HCT116 (cell line): ENCODE measurements around the gene SLC6A8. TPM values are rescaled to one million over a fixed set of nuclear protein-coding genes. Genes with fewer than 3 reads are reported as not detected.

Source experiments
- ATAC-seq: fragments of 200-7000 bp; cut with Tn5 transposase; 2 replicates; pipeline ENCODE4 v1.9.1; 2020; ENCODE audit warnings: mild to moderate bottlenecking, moderate library complexity
- BruUV-seq: library from RNA; stranded (reverse); fragments of 400-500 nt; replicated peaks from 2 replicates; lab custom pipeline; 2021; lab: Mats Ljungman, UMichigan
- CTCF ChIA-PET: fragments of 300-600 bp; sonication (Branson Sonifier 250); formaldehyde crosslinking; loops from one replicate; lab custom pipeline; 2021; ENCODE audit warnings: antibody characterized with exemption; lab: Charles Lee
- POLR2A ChIA-PET: fragments of 300-600, 350-600 bp; sonication (Branson Sonifier 250); formaldehyde crosslinking; loops from one replicate; lab custom pipeline; 2021; ENCODE audit warnings: antibody characterized with exemption; lab: Charles Lee
- RAD21 ChIA-PET, 2 experiments: fragments of 300-600 bp; sonication (Branson Sonifier 250); formaldehyde crosslinking; loops; one replicate each; lab custom pipeline; 2023; ENCODE audit warnings: low total read pairs in 2 of 2; ENCODE audit not compliant: uncharacterized antibody in 2 of 2, unreplicated experiment in 2 of 2, low non-redundant PET in 1 of 2; lab: Charles Lee
- DNase-seq: peaks from one replicate; pipeline ENCODE4 v3.0.0-alpha.2; 2010; ENCODE audit warnings: low read depth, low spot score
- H2AFZ ChIP-seq: fragments of 200-600 bp; shearing (Covaris generic), sonication (generic); 2 replicates; pipeline ENCODE4 v1.6.1; 2017; ENCODE audit warnings: low read depth, mixed run types, mixed read lengths, antibody characterized with exemption, low read length; ENCODE audit not compliant: poor library complexity, severe bottlenecking
- H3K27ac ChIP-seq: 2 replicates; pipeline ENCODE4 v1.5.1; 2012; ENCODE audit warnings: low read depth, low read length
- H3K27me3 ChIP-seq: fragments of 200-600 bp; sonication (generic); 2 replicates; pipeline ENCODE4 v1.6.1; 2016; ENCODE audit warnings: mixed run types, low read length, mixed read lengths; ENCODE audit not compliant: insufficient read depth
- H3K36me3 ChIP-seq, 2 experiments: fragments of 200-500 bp in 1 of 2; fragments of 200-600 bp in 1 of 2; sonication (Bioruptor generic) in 1 of 2; sonication (generic) in 1 of 2; 2 replicates each; pipeline versions ENCODE4 v1.5.1 to v1.6.1; 2014 to 2016; ENCODE audit warnings: low read length in 2 of 2, inconsistent platforms in 1 of 2, mixed read lengths in 1 of 2, mixed run types in 1 of 2; ENCODE audit not compliant: insufficient read depth in 2 of 2, control insufficient read depth in 1 of 2
- H3K4me1 ChIP-seq, 2 experiments: fragments of 200-600 bp in 1 of 2; sonication (generic) in 1 of 2; 2 replicates each; pipeline versions ENCODE4 v1.5.1 to v1.6.1; 2012 to 2017; ENCODE audit warnings: low read length in 2 of 2, inconsistent platforms in 1 of 2, mild to moderate bottlenecking in 1 of 2, mixed read lengths in 1 of 2, mixed run types in 1 of 2, moderate library complexity in 1 of 2; ENCODE audit not compliant: insufficient read depth in 2 of 2, control insufficient read depth in 1 of 2
- H3K4me2 ChIP-seq: fragments of 200-600 bp; sonication (generic); 2 replicates; pipeline ENCODE4 v1.6.1; 2017; ENCODE audit warnings: mixed run types, low read length, mixed read lengths
- H3K4me3 ChIP-seq, 2 experiments: fragments of 200-600 bp in 1 of 2; sonication (generic) in 1 of 2; replicated peaks in 1 of 2; 2 replicates each; pipeline ENCODE4 v1.5.1; 2011 to 2016; ENCODE audit warnings: low read length in 2 of 2, control low read depth in 1 of 2, low read depth in 1 of 2, mild to moderate bottlenecking in 1 of 2, mixed read lengths in 1 of 2, mixed run types in 1 of 2
- H3K79me2 ChIP-seq: fragments of 200-600 bp; sonication (generic); 2 replicates; pipeline ENCODE4 v1.6.1; 2017; ENCODE audit warnings: mild to moderate bottlenecking, mixed run types, low read length, moderate library complexity, mixed read lengths; ENCODE audit not compliant: insufficient read depth
- H3K9ac ChIP-seq: fragments of 200-600 bp; sonication (generic); 2 replicates; pipeline ENCODE4 v1.6.1; 2016; ENCODE audit warnings: low read length, mixed read lengths
- H3K9me2 ChIP-seq: fragments of 200-600 bp; sonication (generic), shearing (Covaris generic); 2 replicates; pipeline ENCODE4 v1.6.1; 2017; ENCODE audit warnings: mixed run types, mild to moderate bottlenecking, moderate library complexity; ENCODE audit not compliant: insufficient read depth
- H3K9me3 ChIP-seq, 2 experiments: fragments of 200-500 bp in 1 of 2; fragments of 200-600 bp in 1 of 2; sonication (Bioruptor generic) in 1 of 2; sonication (generic) in 1 of 2; 2 replicates each; pipeline ENCODE4 v1.6.1; 2014 to 2017; ENCODE audit warnings: low read length in 2 of 2, mixed read lengths in 2 of 2, inconsistent platforms in 1 of 2, low read depth in 1 of 2, mild to moderate bottlenecking in 1 of 2, mixed run types in 1 of 2, moderate library complexity in 1 of 2; ENCODE audit not compliant: control insufficient read depth in 1 of 2, insufficient read depth in 1 of 2
- H4K20me1 ChIP-seq: fragments of 200-600 bp; sonication (generic), shearing (Covaris generic); 2 replicates; pipeline ENCODE4 v1.6.1; 2017; ENCODE audit warnings: mixed run types, mild to moderate bottlenecking, moderate library complexity; ENCODE audit not compliant: insufficient read depth
- EGR1 ChIP-seq: IDR thresholded peaks from 2 replicates; pipeline ENCODE4 v1.6.1; 2012; ENCODE audit warnings: low read depth
- ELF1 ChIP-seq: IDR thresholded peaks from 2 replicates; pipeline ENCODE4 v1.6.1; 2012; ENCODE audit warnings: low read depth, borderline replicate concordance
- EZH2 ChIP-seq: fragments of 200-600 bp; sonication (generic); IDR thresholded peaks from 2 replicates; pipeline ENCODE4 v1.6.1; 2017; ENCODE audit warnings: antibody characterized with exemption, mixed run types
- FOSL1 ChIP-seq: IDR thresholded peaks from 2 replicates; pipeline ENCODE4 v1.6.1; 2012; ENCODE audit warnings: low read depth
- JUND ChIP-seq: IDR thresholded peaks from 2 replicates; pipeline ENCODE4 v1.6.1; 2012
- SIN3A ChIP-seq: IDR thresholded peaks from 2 replicates; pipeline ENCODE4 v1.6.1; 2012; ENCODE audit warnings: low read depth
- SP1 ChIP-seq: IDR thresholded peaks from 2 replicates; pipeline ENCODE4 v1.6.1; 2012; ENCODE audit warnings: low read depth
- TCF7L2 ChIP-seq: IDR thresholded peaks from 2 replicates; pipeline ENCODE4 v1.7.0; 2011; ENCODE audit warnings: borderline replicate concordance, inconsistent platforms; ENCODE audit not compliant: insufficient read depth, insufficient read length; ENCODE audit errors: extremely low read depth
- YY1 ChIP-seq: IDR thresholded peaks from 2 replicates; pipeline ENCODE4 v1.6.1; 2011; ENCODE audit warnings: low read length, low read depth, moderate library complexity, mild to moderate bottlenecking; ENCODE audit not compliant: insufficient replicate concordance; ENCODE audit errors: extremely low read depth
- ZFX ChIP-seq: fragments of 450-650 bp; IDR thresholded peaks from 2 replicates; pipeline ENCODE4 v1.6.1; 2017
- ZNF274 ChIP-seq: fragments of 200-500 bp; sonication (Bioruptor generic); IDR thresholded peaks from 2 replicates; pipeline ENCODE4 v1.6.1; 2014; ENCODE audit warnings: mild to moderate bottlenecking, low read depth, low read length, inconsistent platforms
- intact Hi-C: fragments of 100-400 bp; cut with micrococcal nuclease; formaldehyde crosslinking; loops from 2 replicates; pipeline ENCODE4 v1.10.0; 2022
- total RNA-seq: library from RNA; stranded (reverse); gene quantifications from one replicate; pipeline ENCODE4 v1.2.1, GENCODE V29; 2021; ENCODE audit not compliant: unreplicated experiment
- TF ChIP-seq, protein P1 (sequence below): IDR thresholded peaks from 2 replicates; pipeline ENCODE4 v1.6.1; 2012
- TF ChIP-seq, protein P2 (sequence below): IDR thresholded peaks from 2 replicates; pipeline ENCODE4 v1.6.1; 2011; ENCODE audit warnings: mild to moderate bottlenecking, low read length, moderate library complexity; ENCODE audit not compliant: insufficient replicate concordance; ENCODE audit errors: extremely low read depth

Gene SLC6A8
- total RNA-seq, 1 experiment from 2014 or later: 101 TPM

DNA sequence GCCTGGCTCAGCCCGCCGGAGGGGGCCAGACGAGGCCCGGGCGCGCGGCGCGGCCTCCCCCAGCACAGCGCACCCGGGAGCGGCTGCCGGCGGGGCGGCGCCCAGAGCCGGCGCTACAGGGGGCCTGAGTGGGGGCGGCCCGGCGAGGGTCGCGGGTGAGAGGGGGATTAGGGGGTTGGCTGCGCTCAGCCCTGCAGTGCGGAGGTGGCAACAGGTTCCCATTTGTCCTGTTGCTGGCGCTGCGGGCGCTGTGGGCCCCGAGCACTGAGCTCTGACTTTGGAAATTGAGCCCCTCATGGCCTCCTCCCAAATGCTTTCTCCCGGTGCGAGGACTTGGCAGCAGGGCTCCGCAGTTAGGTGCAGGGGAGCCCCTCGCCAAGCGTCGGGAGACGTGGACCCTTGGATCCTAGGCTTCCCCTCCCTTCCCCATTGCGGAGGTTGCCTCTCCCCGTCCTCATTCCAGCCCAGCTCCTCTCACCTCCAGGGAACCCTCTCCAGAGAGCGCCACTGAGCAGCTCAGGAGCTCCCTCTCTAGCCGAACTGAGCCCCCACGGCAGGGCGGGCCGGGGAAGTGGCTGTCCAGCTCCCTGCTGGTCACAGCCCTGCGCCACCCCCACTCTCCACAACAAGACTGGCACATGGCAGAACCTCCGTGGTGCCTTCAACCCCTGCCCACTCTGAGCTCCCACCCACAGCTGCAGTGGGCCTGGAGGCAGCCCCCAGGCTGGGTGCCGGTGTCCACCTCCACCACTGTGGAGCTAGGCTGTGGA is 43.2 kb upstream of the SLC6A8 start:
- ChIA-PET POLR2A (no interaction called here), CTCF (no interaction called here), RAD21 (no interaction called here)
- Histone ChIP-seq H3K79me2 (no peaks in the 10 kb centered on the region), H3K9me3 (no peaks in the 10 kb centered on the region), H3K27ac (no peak overlapping the region), H3K9ac (no peak overlapping the region), H3K4me2 (no peak overlapping the region), H3K27me3 (no peaks in the 10 kb centered on the region), H3K4me1 (peaks cover 3 to 21% of the 10 kb centered on the region in 2 experiments; a peak in 2 of 4 replicates), H3K4me3 (no peak overlapping the region), H4K20me1 (no peaks in the 10 kb centered on the region), H2AFZ (no peak overlapping the region), H3K36me3 (no peaks in the 10 kb centered on the region), H3K9me2 (no peaks in the 10 kb centered on the region)
- no peak for DNase-seq
- peak; percentile 28 for ATAC-seq
- TF ChIP-seq FOSL1: no peak
- TF ChIP-seq, protein P1, sequence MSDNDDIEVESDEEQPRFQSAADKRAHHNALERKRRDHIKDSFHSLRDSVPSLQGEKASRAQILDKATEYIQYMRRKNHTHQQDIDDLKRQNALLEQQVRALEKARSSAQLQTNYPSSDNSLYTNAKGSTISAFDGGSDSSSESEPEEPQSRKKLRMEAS: no peak
- TF ChIP-seq ZFX: no peak
- intact Hi-C loops: no loop called here
- no TSS peak for BruUV-seq

DNA sequence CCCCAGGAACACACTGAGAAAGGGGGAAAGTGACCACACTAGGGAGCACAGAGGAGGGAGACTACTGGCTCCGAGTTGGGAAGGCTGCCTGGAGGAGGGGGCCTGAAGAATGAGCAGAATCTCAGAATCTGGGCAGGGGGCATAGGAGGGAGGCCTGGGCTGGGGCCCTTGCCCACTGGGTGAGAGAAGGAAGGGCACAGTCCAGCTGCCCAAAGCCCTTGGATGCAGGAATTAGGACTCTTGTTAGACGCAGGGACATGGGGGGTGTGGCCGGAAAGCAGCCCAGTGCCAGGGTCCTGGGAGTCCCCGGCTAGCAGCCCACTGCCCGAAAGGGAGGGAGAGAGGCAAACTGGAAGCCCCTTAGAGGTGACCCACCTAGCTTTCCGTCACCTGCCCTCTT is 42.6 kb upstream of the SLC6A8 start:
- no peaks in the 10 kb centered on the region for H3K79me2 ChIP-seq
- BruUV-seq: no TSS peak
- TF ChIP-seq EGR1: no peak
- TF ChIP-seq ELF1: no peak
- TF ChIP-seq, protein P2, sequence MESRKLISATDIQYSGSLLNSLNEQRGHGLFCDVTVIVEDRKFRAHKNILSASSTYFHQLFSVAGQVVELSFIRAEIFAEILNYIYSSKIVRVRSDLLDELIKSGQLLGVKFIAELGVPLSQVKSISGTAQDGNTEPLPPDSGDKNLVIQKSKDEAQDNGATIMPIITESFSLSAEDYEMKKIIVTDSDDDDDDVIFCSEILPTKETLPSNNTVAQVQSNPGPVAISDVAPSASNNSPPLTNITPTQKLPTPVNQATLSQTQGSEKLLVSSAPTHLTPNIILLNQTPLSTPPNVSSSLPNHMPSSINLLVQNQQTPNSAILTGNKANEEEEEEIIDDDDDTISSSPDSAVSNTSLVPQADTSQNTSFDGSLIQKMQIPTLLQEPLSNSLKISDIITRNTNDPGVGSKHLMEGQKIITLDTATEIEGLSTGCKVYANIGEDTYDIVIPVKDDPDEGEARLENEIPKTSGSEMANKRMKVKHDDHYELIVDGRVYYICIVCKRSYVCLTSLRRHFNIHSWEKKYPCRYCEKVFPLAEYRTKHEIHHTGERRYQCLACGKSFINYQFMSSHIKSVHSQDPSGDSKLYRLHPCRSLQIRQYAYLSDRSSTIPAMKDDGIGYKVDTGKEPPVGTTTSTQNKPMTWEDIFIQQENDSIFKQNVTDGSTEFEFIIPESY: no peak
- no peak for TF ChIP-seq SP1
- no peak for TF ChIP-seq JUND
- TF ChIP-seq, protein P1: no peak
- TF ChIP-seq FOSL1: no peak
- no peak for TF ChIP-seq YY1
- TF ChIP-seq TCF7L2: no peak
- TF ChIP-seq SIN3A: no peak
- no peak for TF ChIP-seq ZNF274
- no peak for TF ChIP-seq EZH2
- no peak for TF ChIP-seq ZFX
- no peak overlapping the region for H3K4me3 ChIP-seq
- H4K20me1 ChIP-seq: no peaks in the 10 kb centered on the region
- H3K4me1 ChIP-seq: peaks cover 3 to 21% of the 10 kb centered on the region in 2 experiments; a peak in 2 of 4 replicates
- ATAC-seq: no peak
- H3K9me2 ChIP-seq: no peaks in the 10 kb centered on the region
- no peak overlapping the region for H2AFZ ChIP-seq
- H3K27me3 ChIP-seq: no peaks in the 10 kb centered on the region
- no peak overlapping the region for H3K9ac ChIP-seq
- intact Hi-C loops: no loop called here
- H3K9me3 ChIP-seq: no peaks in the 10 kb centered on the region
- RAD21 ChIA-PET: no interaction called here
- H3K4me2 ChIP-seq: no peak overlapping the region
- POLR2A ChIA-PET: no interaction called here
- no peak for DNase-seq
- no peak overlapping the region for H3K27ac ChIP-seq
- CTCF ChIA-PET: no interaction called here
- no peaks in the 10 kb centered on the region for H3K36me3 ChIP-seq
